HL-60 (cell line): ENCODE data around the gene MBTPS1.
"Not testable (repeated sequence)": the region's sequence is repeated elsewhere in the genome, so short reads cannot be mapped to it uniquely, and the experiment has no call there.

Experiments used
- DNase-seq, 2 experiments: peaks; one replicate each; pipeline ENCODE4 v3.0.0-alpha.2; 2010 to 2020; ENCODE audit warnings: low read depth in 1 of 2, low spot score in 1 of 2
- H3K27ac ChIP-seq: fragments of 250-450 bp; sonication (Bioruptor Pico); replicated peaks from 2 replicates; pipeline ENCODE4 v1.5.1; 2020; ENCODE audit warnings: mild to moderate bottlenecking, moderate library complexity
- H3K27me3 ChIP-seq: fragments of 250-450 bp; sonication (Bioruptor Pico); 2 replicates; pipeline ENCODE4 v1.5.1; 2021; ENCODE audit warnings: mild to moderate bottlenecking, moderate library complexity; ENCODE audit not compliant: insufficient read depth, poor library complexity, severe bottlenecking
- H3K4me3 ChIP-seq: replicated peaks from 2 replicates; pipeline ENCODE4 v1.5.1; 2011; ENCODE audit warnings: mild to moderate bottlenecking, control low read depth, low read length; ENCODE audit not compliant: insufficient read depth
- CTCF ChIP-seq: IDR thresholded peaks from one replicate; pipeline ENCODE4 v1.5.1; 2011; ENCODE audit warnings: low read length, control low read depth, inconsistent platforms; ENCODE audit not compliant: insufficient read depth
- GABPA ChIP-seq: IDR thresholded peaks from 2 replicates; pipeline ENCODE4 v1.6.1; 2012; ENCODE audit warnings: low read depth
- POLR2AphosphoS5 ChIP-seq: IDR thresholded peaks from 2 replicates; pipeline ENCODE4 v1.6.1; 2012; ENCODE audit warnings: low read depth
- REST ChIP-seq: IDR thresholded peaks from 2 replicates; pipeline ENCODE4 v1.6.1; 2012; ENCODE audit warnings: low read depth; ENCODE audit not compliant: insufficient replicate concordance
- SPI1 ChIP-seq: IDR thresholded peaks from 2 replicates; pipeline ENCODE4 v1.6.1; 2012; ENCODE audit warnings: low read depth, mild to moderate bottlenecking, borderline replicate concordance

MBTPS1 gene

GRCh38 chr16:84121007-84121406 is 4.3 kb upstream of the MBTPS1 start:
- TF ChIP-seq SPI1 (no peak), POLR2AphosphoS5 (no peak), REST (no peak), GABPA (no peak), CTCF (no peak)
- no peak for DNase-seq
- H3K27me3 ChIP-seq: no peaks in the 10 kb centered on the region
- no peak overlapping the region for H3K4me3 ChIP-seq
- no peak overlapping the region for H3K27ac ChIP-seq

GRCh38 chr16:84120023-84120422 is 3.3 kb upstream of the MBTPS1 start:
- DNase-seq: peak in 1 of 2 experiments; percentile 37
- no peak for TF ChIP-seq POLR2AphosphoS5
- peak; percentile 47; the same call in 1 of the 2 replicates for TF ChIP-seq SPI1
- TF ChIP-seq GABPA: no peak
- no peak for TF ChIP-seq REST
- no peak for TF ChIP-seq CTCF
- no peak overlapping the region for H3K4me3 ChIP-seq
- H3K27me3 ChIP-seq: no peaks in the 10 kb centered on the region
- H3K27ac ChIP-seq: no peak overlapping the region

GRCh38 chr16:84119368-84119767 is 2.6 kb upstream of the MBTPS1 start:
- no peak for TF ChIP-seq REST
- no peak for TF ChIP-seq CTCF
- no peak for TF ChIP-seq SPI1
- no peak for TF ChIP-seq GABPA
- TF ChIP-seq POLR2AphosphoS5: no peak; the same call in 1 of the 2 replicates
- H3K4me3 ChIP-seq: no peak overlapping the region
- H3K27me3 ChIP-seq: no peaks in the 10 kb centered on the region
- H3K27ac ChIP-seq: no peak overlapping the region
- no peak for DNase-seq

- H3K27me3 ChIP-seq, H3K4me3 ChIP-seq, DNase-seq, H3K27ac ChIP-seq: not testable (repeated sequence)
Observed at GRCh38 chr16:84118315-84118714, 1.6 kb upstream of the MBTPS1 start.
